Esophagus (tissue), 2 donors: ENCODE results near the gene MAP1LC3A. TPM values are rescaled to one million over a fixed set of nuclear protein-coding genes. Genes with fewer than 3 reads are reported as not detected.
A peak's percentile ranks its signal among the peaks of the same experiment; 100 is the strongest.

ENCODE experiments used
- H3K27ac ChIP-seq, 2 donors: one replicate each; pipeline ENCODE4 v1.5.1; 2013; ENCODE audit warnings: low read depth in 2 of 2, mild to moderate bottlenecking in 2 of 2, inconsistent platforms in 1 of 2, low read length in 1 of 2, moderate library complexity in 1 of 2
- H3K27me3 ChIP-seq, 2 donors: one replicate each; pipeline ENCODE4 v1.6.1; 2013; ENCODE audit warnings: low read length in 2 of 2, control low read depth in 1 of 2, mild to moderate bottlenecking in 1 of 2; ENCODE audit not compliant: insufficient read depth in 2 of 2, control insufficient read depth in 1 of 2
- H3K36me3 ChIP-seq, 2 donors: one replicate each; pipeline ENCODE4 v1.6.1; 2013; ENCODE audit warnings: low read length in 1 of 2; ENCODE audit not compliant: control insufficient read depth in 2 of 2, insufficient read depth in 2 of 2
- H3K4me1 ChIP-seq, 2 donors: one replicate each; pipeline ENCODE4 v1.6.1; 2013; ENCODE audit warnings: low read length in 1 of 2; ENCODE audit not compliant: control insufficient read depth in 2 of 2, insufficient read depth in 2 of 2
- H3K4me3 ChIP-seq, 2 donors: one replicate each; pipeline ENCODE4 v1.5.1; 2013; ENCODE audit warnings: low read length in 2 of 2, mild to moderate bottlenecking in 2 of 2, low read depth in 1 of 2, moderate library complexity in 1 of 2
- H3K9me3 ChIP-seq, 2 donors: one replicate each; pipeline ENCODE4 v1.6.1; 2013; ENCODE audit warnings: mild to moderate bottlenecking in 2 of 2, low read depth in 1 of 2, low read length in 1 of 2, moderate library complexity in 1 of 2; ENCODE audit not compliant: control insufficient read depth in 2 of 2, insufficient read depth in 1 of 2
- WGBS, 2 donors: extraction: QIAGEN DNeasy Blood & Tissue Kit; methylation state at CpG; one replicate each; pipeline ENCODE4 v1.1.7; 2013; 5-methylcytosine and 5-hydroxymethylcytosine counted together
- polyA plus RNA-seq, 2 donors: library from polyadenylated mRNA; stranded (reverse); fragments of 200-250 nt; gene quantifications; one replicate each; pipeline ENCODE4 v1.2.3, GENCODE V29; 2013
- donor health status: healthy with polysubstance abuse.
- donor health status: Bipolar disorder and iron deficiency.

MAP1LC3A gene
- polyA plus RNA-seq, 2 donors, result 28.7 to 29.5 TPM

- 72 to 74% methylated on average over 9 of the region's 9 CpGs for WGBS, 2 donors
- Histone ChIP-seq H3K27ac (no peak overlapping the region), H3K4me3 (no peak overlapping the region), H3K36me3 (no peaks in the 10 kb centered on the region), H3K4me1 (no peaks in the 10 kb centered on the region), H3K27me3 (no peaks in the 10 kb centered on the region), H3K9me3 (no peaks in the 10 kb centered on the region)
Measured at GRCh38 chr20:34595377-34596184, 37.1 kb downstream of the MAP1LC3A start.

DNA sequence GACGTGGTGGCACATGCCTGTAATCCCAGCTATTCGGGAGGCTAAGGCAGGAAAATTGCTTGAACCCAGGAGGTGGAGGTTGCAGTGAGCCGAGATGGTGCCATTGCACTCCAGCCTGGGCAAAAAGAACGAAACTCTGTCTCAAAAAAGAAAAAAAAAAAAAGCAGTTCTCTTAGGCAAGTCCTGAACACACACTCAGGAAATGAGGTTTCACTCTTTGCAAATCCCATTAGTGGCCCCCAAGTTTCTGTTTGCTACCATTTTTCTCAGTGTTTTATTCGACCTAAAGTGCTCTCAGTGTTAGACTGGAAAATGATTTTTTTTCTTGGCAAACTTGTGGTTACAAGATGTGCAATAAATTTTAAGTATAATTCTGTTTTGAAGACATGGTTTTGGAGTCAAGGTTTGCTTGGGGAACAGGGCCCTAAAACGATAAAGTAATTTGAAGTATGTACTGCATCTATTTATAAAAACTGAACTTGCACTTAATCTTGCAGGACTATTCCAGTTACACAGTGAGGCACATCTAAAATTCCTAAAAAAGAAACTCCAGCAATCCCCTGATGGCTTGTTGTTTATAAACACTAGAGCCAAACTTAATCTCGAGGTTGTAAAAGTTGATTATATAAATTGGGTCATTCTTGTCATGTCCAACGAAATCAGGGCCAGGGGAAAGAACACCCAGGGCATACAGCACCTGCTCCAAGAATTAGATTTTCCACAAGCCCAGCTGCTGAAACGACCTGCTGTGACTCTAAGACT lies 42.6 kb downstream of the MAP1LC3A start:
- Histone ChIP-seq H3K4me1 (no peaks in the 10 kb centered on the region), H3K27ac (no peak overlapping the region), H3K4me3 (no peak overlapping the region), H3K36me3 (no peaks in the 10 kb centered on the region), H3K27me3 (no peaks in the 10 kb centered on the region), H3K9me3 (no peaks in the 10 kb centered on the region)
- WGBS, 2 donors, result 63 to 68% methylated on average over 9 of the region's 9 CpGs

DNA sequence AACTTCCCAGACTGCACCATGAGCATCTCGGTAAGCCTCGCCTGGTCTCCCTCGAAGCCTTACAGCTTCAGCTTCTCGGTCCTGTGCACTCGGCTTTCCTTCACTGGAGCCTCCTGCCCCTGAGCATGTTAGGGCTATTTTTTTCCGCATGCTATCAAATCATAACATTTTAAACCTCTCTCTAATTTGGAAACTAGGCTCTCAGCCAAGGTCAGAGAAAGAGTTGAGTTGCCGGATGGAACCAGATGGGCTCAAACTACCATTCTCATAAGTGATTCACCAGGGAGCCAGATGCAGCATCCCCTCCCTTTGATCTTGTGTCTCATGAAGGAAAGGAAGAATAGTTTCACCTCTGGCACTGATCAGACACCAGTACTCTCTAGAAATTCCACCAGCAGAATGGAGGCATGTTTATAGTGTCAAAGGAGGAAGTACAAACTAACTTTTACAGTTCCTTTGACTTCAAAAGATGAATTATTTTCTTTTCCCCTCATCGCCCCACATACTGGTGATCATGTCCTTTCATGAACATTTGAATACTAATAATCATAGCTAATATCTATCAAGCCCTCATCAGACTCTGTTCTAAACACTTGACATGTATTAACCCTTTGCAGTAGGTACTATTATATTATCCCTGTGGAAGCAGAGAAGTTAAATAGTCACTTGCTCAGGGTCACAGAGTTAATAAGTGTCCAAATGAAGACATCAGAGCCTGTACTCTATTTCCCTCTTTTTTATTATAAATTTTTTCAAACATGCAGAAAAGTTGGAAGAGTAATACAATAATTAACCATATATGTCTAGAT lies 46.7 kb downstream of the MAP1LC3A start:
- no peaks in the 10 kb centered on the region for H3K9me3 ChIP-seq
- H3K27me3 ChIP-seq, result no peaks in the 10 kb centered on the region
- peaks cover 0 to 3% of the 10 kb centered on the region in 2 donors for H3K36me3 ChIP-seq
- no peak overlapping the region for H3K4me3 ChIP-seq
- peak overlapping the region in 1 of 2 donors; percentile 37 for H3K27ac ChIP-seq
- WGBS, 2 donors, result 62 to 67% methylated on average over 8 of the region's 8 CpGs
- no peaks in the 10 kb centered on the region for H3K4me1 ChIP-seq

DNA sequence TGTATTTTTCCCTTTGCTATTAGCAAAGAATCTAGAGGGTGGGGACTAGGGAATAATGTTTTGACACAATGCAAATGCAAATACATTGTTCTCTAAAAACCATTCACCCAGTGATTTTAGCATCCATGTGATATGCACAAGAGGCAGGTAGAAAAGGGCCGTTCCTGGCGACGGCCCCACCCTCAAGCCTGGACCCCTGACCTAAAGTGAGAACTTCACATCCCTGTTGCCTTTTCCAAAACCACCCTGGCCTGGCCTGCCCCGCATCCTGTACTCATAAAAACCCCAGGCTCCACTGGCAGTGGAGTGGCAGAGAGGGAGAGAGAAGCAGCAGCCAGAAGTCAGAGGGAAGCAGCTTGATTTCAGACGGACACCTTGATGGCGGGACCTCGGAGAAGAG lies 48.5 kb downstream of the MAP1LC3A start:
- H3K27me3 ChIP-seq, result no peaks in the 10 kb centered on the region
- H3K36me3 ChIP-seq, result peaks cover 0 to 3% of the 10 kb centered on the region in 2 donors
- no peaks in the 10 kb centered on the region for H3K9me3 ChIP-seq
- 95 to 98% methylated on average over 7 of the region's 7 CpGs for WGBS, 2 donors
- H3K4me1 ChIP-seq, result no peaks in the 10 kb centered on the region
- H3K27ac ChIP-seq, result no peak overlapping the region
- no peak overlapping the region for H3K4me3 ChIP-seq

Other genes starting within 250 kb of the MAP1LC3A start
- gene ITCH, start 195.4 kb upstream of the MAP1LC3A start, polyA plus RNA-seq, result 10 to 100 TPM; 19.3 to 19.7 TPM
- 100 to 1,000 TPM; 140 to 189 TPM for gene DYNLRB1, start 42.3 kb upstream of the MAP1LC3A start, polyA plus RNA-seq
- 10 to 100 TPM; 14.2 to 22.5 TPM for gene PIGU, start 118.4 kb downstream of the MAP1LC3A start, polyA plus RNA-seq
- gene TP53INP2, start 145.6 kb downstream of the MAP1LC3A start, polyA plus RNA-seq, result 10 to 100 TPM; 39.5 to 57.1 TPM